ENCODE data around the gene RC3H1.

RC3H1 gene

GRCh38 chr1:173894189-173894588, 128.0 kb downstream of the RC3H1 start:
- no peak for FAIRE-seq
- TF ChIP-seq POLR2AphosphoS5 (IDR thresholded peaks at IDR 0.05; ENCODE audit: low read depth, low read length) (no peak), TAF1 (IDR thresholded peaks at IDR 0.05; ENCODE audit: borderline replicate concordance, low read depth, low read length) (no peak), POLR2A (IDR thresholded peaks at IDR 0.05; ENCODE audit: low read depth, low read length) (no peak)
- no peak for DNase-seq (ENCODE audit: insufficient read length)

GRCh38 chr1:173893611-173894010, 128.5 kb downstream of the RC3H1 start:
- FAIRE-seq, result no peak
- TF ChIP-seq TAF1 (IDR thresholded peaks at IDR 0.05; ENCODE audit: borderline replicate concordance, low read depth, low read length) (no peak), POLR2AphosphoS5 (IDR thresholded peaks at IDR 0.05; ENCODE audit: low read depth, low read length) (no peak), POLR2A (IDR thresholded peaks at IDR 0.05; ENCODE audit: low read depth, low read length) (no peak)
- no peak for DNase-seq (ENCODE audit: insufficient read length)

GRCh38 chr1:173889885-173890284, 132.3 kb downstream of the RC3H1 start:
- FAIRE-seq (no peak), DNase-seq (ENCODE audit: insufficient read length) (no peak)
- TF ChIP-seq POLR2AphosphoS5 (IDR thresholded peaks at IDR 0.05; ENCODE audit: low read depth, low read length) (no peak), TAF1 (IDR thresholded peaks at IDR 0.05; ENCODE audit: borderline replicate concordance, low read depth, low read length) (no peak), POLR2A (IDR thresholded peaks at IDR 0.05; ENCODE audit: low read depth, low read length) (no peak)

GRCh38 chr1:173888749-173889148, 133.4 kb downstream of the RC3H1 start:
- DNase-seq (ENCODE audit: insufficient read length) (no peak), FAIRE-seq (no peak)
- TF ChIP-seq POLR2AphosphoS5 (IDR thresholded peaks at IDR 0.05; ENCODE audit: low read depth, low read length) (no peak), TAF1 (IDR thresholded peaks at IDR 0.05; ENCODE audit: borderline replicate concordance, low read depth, low read length) (no peak), POLR2A (IDR thresholded peaks at IDR 0.05; ENCODE audit: low read depth, low read length) (no peak)

GRCh38 chr1:173887627-173888026, 134.5 kb downstream of the RC3H1 start:
- DNase-seq (ENCODE audit: insufficient read length), result no peak
- no peak for TF ChIP-seq POLR2AphosphoS5 (IDR thresholded peaks at IDR 0.05; ENCODE audit: low read depth, low read length)
- no peak for TF ChIP-seq TAF1 (IDR thresholded peaks at IDR 0.05; ENCODE audit: borderline replicate concordance, low read depth, low read length)
- TF ChIP-seq POLR2A (IDR thresholded peaks at IDR 0.05; ENCODE audit: low read depth, low read length), result no peak
- no peak for FAIRE-seq

- DNase-seq (ENCODE audit: insufficient read length), result no peak
- TF ChIP-seq POLR2A (IDR thresholded peaks at IDR 0.05; ENCODE audit: low read depth, low read length) (no peak), POLR2AphosphoS5 (IDR thresholded peaks at IDR 0.05; ENCODE audit: low read depth, low read length) (no peak), TAF1 (IDR thresholded peaks at IDR 0.05; ENCODE audit: borderline replicate concordance, low read depth, low read length) (no peak)
- FAIRE-seq, result no peak
Observed at GRCh38 chr1:173886746-173887611, 135.2 kb downstream of the RC3H1 start.

- DNase-seq (ENCODE audit: insufficient read length) (no peak), FAIRE-seq (no peak)
- TF ChIP-seq POLR2AphosphoS5 (IDR thresholded peaks at IDR 0.05; ENCODE audit: low read depth, low read length), result no peak
- TF ChIP-seq TAF1 (IDR thresholded peaks at IDR 0.05; ENCODE audit: borderline replicate concordance, low read depth, low read length), result no peak
- no peak for TF ChIP-seq POLR2A (IDR thresholded peaks at IDR 0.05; ENCODE audit: low read depth, low read length)
Observed at GRCh38 chr1:173884701-173885100, 137.5 kb downstream of the RC3H1 start.
